GM12892 (cell line): ENCODE results near the gene P4HA2.

Source experiments
- POLR2A ChIP-seq: IDR thresholded peaks from 2 replicates; pipeline ENCODE4 v1.6.1; 2011; ENCODE audit warnings: low read depth, low read length, control low read depth
- POLR2AphosphoS5 ChIP-seq: IDR thresholded peaks from 2 replicates; pipeline ENCODE4 v1.6.1; 2011; ENCODE audit warnings: low read depth, low read length, control low read depth

GRCh38 chr5:132243366-132243977 is 15.8 kb upstream of the P4HA2 start:
- TF ChIP-seq POLR2A (no peak), POLR2AphosphoS5 (no peak)
